Skeletal muscle tissue (tissue), 4 donors: ENCODE results near the gene SRSF9. TPM values are rescaled to one million over a fixed set of nuclear protein-coding genes. Genes with fewer than 3 reads are reported as not detected.

Experiments used
- H3K27ac ChIP-seq: one replicate; pipeline ENCODE4 v1.7.0; 2013; ENCODE audit warnings: mild to moderate bottlenecking, low read depth, low read length, inconsistent platforms
- H3K27me3 ChIP-seq, 3 donors: one replicate each; pipeline ENCODE4 v1.7.0; 2013; ENCODE audit warnings: low read length in 3 of 3; ENCODE audit not compliant: control insufficient read depth in 3 of 3, insufficient read depth in 3 of 3
- H3K36me3 ChIP-seq, 3 donors: one replicate each; pipeline ENCODE4 v1.7.0; 2013; ENCODE audit warnings: low read length in 3 of 3; ENCODE audit not compliant: control insufficient read depth in 3 of 3, insufficient read depth in 3 of 3
- H3K4me1 ChIP-seq, 3 donors: one replicate each; pipeline ENCODE4 v1.7.0; 2013; ENCODE audit warnings: low read length in 3 of 3, mild to moderate bottlenecking in 3 of 3; ENCODE audit not compliant: control insufficient read depth in 3 of 3, insufficient read depth in 3 of 3
- H3K4me3 ChIP-seq, 3 donors: one replicate each; pipeline ENCODE4 v1.7.0; 2013; ENCODE audit warnings: low read length in 3 of 3
- H3K9ac ChIP-seq, 3 donors: one replicate each; pipeline ENCODE4 v1.7.0; 2013; ENCODE audit warnings: low read length in 3 of 3, mild to moderate bottlenecking in 3 of 3, moderate library complexity in 2 of 3, low read depth in 1 of 3
- H3K9me3 ChIP-seq, 3 donors: one replicate each; pipeline ENCODE4 v1.7.0; 2013; ENCODE audit warnings: low read length in 3 of 3; ENCODE audit not compliant: control insufficient read depth in 3 of 3
- total RNA-seq: library from RNA; depleted of rRNA; stranded (reverse); fragments of >200 nt; gene quantifications from one replicate; pipeline ENCODE4 v1.2.3, GENCODE V29; 2014
- donor health status: Osteomylitis.

Gene SRSF9
- total RNA-seq, 1 donor from 2014 or later = 79.9 TPM

DNA sequence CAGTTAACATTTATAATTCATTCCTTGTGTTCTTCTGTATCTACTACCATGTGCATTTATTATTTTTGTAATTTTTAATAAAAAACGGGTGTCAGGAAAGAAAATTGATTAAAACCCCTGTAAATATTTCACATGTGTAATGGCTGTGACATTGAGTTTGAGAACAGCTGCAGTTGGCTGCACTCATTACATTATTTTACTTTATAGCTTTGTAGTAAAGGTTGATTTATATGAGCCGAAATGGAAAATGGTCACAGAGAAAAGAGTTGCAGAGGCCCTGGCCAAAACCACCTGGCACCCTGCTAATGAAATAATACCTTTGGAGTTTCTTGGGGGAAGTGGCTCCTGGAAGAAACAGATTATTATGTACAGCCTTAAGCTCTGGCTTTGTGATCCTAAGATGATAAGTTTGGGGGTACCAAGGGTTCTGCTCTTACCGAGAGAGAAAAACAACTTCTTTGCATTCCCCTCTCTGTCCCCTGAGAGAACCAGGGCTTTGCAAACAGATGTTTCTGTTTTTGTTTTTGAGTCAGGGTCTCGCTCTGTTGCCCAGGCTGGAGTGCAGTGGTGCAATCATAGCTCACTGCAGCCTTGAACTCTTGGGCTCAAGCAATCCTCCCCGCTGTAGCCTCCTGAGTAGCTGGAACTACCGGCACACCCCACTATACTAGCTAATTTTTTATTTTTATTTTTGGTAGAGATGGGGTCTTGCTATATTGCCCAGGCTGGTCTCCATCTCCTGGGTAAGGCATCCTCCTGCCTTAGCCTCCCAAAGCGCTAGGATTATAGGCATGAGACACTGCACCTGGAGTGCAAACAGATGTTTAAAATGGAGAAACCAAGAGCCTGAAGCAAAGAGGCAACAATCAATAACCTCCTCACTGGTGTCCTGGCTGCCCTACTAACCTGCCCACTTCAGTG, 16.7 kb upstream of the SRSF9 start:
- no peak overlapping the region for H3K27ac ChIP-seq
- H3K27me3 ChIP-seq = no peaks in the 10 kb centered on the region
- peaks cover 0 to 5% (median 2%) of the 10 kb centered on the region in 3 donors for H3K4me1 ChIP-seq
- H3K9me3 ChIP-seq = no peaks in the 10 kb centered on the region
- H3K9ac ChIP-seq = no peak overlapping the region
- H3K4me3 ChIP-seq = no peak overlapping the region
- H3K36me3 ChIP-seq = peaks cover 0 to 18% (median 3%) of the 10 kb centered on the region in 3 donors

DNA sequence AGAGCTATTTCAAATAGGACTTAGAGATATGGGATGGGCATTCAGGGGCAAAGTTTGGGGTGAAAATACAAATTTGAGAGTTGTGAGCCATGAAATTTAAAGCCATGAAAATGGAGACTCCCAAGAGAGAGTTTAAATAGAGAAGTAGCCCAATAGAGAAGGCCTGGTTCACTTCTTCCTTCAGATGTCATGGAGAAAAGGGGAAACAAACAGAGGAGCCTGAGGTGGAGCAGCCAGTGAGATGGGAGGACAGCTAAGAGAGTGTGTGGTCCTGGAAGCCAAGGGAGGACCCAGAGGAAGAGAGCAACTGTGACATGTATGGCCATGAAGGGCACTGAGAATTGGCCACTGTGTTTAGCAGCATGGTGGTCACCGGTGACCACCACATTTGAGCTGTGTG, 14.1 kb upstream of the SRSF9 start:
- H3K4me3 ChIP-seq = no peak overlapping the region
- H3K9me3 ChIP-seq = no peaks in the 10 kb centered on the region
- no peaks in the 10 kb centered on the region for H3K4me1 ChIP-seq
- H3K36me3 ChIP-seq = peaks cover 0 to 9% (median 0%) of the 10 kb centered on the region in 3 donors
- no peaks in the 10 kb centered on the region for H3K27me3 ChIP-seq
- H3K27ac ChIP-seq = no peak overlapping the region
- no peak overlapping the region for H3K9ac ChIP-seq

DNA sequence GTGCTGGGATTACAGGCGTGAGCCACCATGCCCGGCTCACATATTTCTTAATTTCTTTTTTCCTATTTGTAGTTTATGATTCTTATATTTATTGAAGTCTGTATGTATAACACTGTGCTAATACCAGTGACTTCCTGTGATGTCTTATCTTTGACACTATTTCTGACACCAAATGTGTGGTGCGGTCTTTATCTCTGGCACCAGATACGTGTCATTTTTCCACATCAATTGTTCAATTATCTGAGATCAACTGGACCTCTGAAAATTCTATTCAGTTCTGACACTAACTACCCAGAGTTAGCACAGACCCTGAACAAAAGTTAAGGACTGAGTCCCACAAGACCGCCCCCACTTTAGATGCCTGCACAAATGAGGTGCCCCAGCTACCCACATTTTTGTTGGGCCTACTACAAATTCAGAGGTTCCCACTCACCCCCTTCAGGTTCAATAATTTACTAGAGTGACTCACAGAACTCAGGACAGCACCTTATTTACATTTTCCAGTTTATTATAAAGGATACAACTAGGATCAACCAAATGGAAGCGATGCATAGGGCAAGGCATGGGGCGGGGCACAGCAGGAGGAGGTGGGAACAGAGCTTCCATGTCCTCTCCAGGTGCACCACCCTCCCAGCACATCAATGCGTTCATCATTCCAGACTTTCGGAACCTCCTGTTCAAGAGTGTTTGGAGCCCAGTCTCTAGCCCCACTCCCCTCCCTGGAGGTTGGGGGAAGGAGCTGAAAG, 11.6 kb upstream of the SRSF9 start:
- Histone ChIP-seq H3K4me3 (no peak overlapping the region), H3K9ac (no peak overlapping the region), H3K36me3 (peaks cover 0 to 4% (median 0%) of the 10 kb centered on the region in 3 donors), H3K9me3 (no peaks in the 10 kb centered on the region), H3K27me3 (no peaks in the 10 kb centered on the region), H3K4me1 (no peaks in the 10 kb centered on the region), H3K27ac (no peak overlapping the region)

DNA sequence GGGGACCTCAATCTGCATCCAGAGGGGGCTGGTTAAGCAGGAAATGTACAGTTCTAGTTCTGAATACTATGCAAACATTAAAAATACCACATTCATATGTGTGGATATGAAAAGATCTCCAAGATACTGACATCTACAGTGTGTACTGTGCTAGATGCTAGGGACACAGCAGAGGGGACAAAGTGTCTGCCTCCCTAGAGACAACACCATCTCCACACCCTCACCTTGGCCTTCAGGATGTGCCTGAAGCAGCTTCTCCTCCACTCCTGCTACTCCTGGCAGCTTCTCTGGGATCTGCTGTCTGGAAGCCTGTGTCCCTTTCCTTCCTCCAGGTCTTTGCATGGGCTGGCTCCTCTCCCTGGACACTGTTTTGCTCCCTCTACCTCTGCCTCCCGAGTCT, 10.7 kb upstream of the SRSF9 start:
- no peaks in the 10 kb centered on the region for H3K4me1 ChIP-seq
- H3K9me3 ChIP-seq = no peaks in the 10 kb centered on the region
- H3K27ac ChIP-seq = no peak overlapping the region
- peaks cover 0 to 4% (median 0%) of the 10 kb centered on the region in 3 donors for H3K36me3 ChIP-seq
- H3K27me3 ChIP-seq = no peaks in the 10 kb centered on the region
- no peak overlapping the region for H3K9ac ChIP-seq
- no peak overlapping the region for H3K4me3 ChIP-seq

DNA sequence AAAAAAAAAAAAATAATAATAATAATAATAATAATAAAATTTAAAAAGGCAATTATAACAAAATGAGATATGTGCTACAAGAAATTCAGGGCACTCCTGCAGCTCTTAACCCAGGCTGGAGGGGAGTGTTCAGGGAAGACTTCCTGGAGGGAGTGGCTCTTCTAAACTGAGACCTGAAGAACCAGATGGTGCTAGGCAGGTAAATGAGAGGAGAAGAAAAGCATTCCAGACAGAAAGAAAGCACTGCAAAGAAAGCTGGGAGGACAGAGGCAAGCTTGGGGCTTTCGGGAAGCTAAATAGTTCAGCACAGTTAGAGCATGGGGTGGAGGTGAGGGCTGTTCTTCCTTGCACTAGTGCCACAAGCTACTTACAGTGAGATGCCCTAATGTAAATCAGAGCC, 9.9 kb upstream of the SRSF9 start:
- H3K27me3 ChIP-seq = no peaks in the 10 kb centered on the region
- H3K36me3 ChIP-seq = peaks cover 0 to 4% (median 0%) of the 10 kb centered on the region in 3 donors
- H3K4me1 ChIP-seq = no peaks in the 10 kb centered on the region
- H3K27ac ChIP-seq = no peak overlapping the region
- H3K9ac ChIP-seq = no peak overlapping the region
- no peaks in the 10 kb centered on the region for H3K9me3 ChIP-seq
- H3K4me3 ChIP-seq = no peak overlapping the region

DNA sequence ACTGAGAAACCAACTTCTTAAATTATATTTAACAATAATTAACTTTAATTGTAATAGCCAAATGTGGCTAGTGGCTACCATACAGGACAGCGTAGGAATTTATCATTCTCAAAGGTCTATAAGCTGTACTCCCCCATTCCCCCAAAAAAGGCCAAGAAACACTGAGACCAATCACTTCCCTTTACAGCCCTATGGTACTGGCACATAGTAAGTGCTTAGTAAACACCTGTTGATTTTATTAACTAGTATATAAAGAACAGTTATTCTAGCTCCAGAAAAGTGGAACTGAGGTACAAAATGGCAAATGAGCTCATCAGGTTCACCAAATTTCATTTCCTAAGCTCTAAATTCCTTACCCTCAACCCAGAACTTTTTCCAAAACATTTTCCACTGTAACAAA, 6.1 kb upstream of the SRSF9 start:
- Histone ChIP-seq H3K9me3 (no peaks in the 10 kb centered on the region), H3K9ac (no peak overlapping the region), H3K4me3 (no peak overlapping the region), H3K27ac (no peak overlapping the region), H3K27me3 (no peaks in the 10 kb centered on the region), H3K36me3 (no peaks in the 10 kb centered on the region), H3K4me1 (no peaks in the 10 kb centered on the region)

DNA sequence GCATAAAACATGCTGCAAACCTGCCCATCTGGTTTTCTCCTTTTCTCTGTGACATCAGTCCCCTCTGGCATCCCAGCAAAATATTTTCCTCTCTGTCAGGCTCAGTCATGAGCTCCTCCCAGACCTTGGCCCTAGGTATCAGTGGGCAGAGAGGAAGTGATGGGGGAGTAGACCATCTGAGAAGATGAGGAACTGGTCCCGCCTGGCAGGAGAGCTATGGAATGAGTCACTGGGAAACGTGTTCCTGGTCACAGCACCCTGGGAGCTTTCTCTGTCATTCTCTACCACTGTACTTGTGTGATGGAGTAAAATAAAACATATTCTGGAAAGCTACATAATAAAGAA, 5.0 kb upstream of the SRSF9 start:
- no peaks in the 10 kb centered on the region for H3K36me3 ChIP-seq
- H3K4me3 ChIP-seq = no peak overlapping the region
- peaks cover 5 to 6% (median 6%) of the 10 kb centered on the region in 3 donors for H3K4me1 ChIP-seq
- H3K9me3 ChIP-seq = no peaks in the 10 kb centered on the region
- H3K27me3 ChIP-seq = no peaks in the 10 kb centered on the region
- no peak overlapping the region for H3K27ac ChIP-seq
- H3K9ac ChIP-seq = no peak overlapping the region

DNA sequence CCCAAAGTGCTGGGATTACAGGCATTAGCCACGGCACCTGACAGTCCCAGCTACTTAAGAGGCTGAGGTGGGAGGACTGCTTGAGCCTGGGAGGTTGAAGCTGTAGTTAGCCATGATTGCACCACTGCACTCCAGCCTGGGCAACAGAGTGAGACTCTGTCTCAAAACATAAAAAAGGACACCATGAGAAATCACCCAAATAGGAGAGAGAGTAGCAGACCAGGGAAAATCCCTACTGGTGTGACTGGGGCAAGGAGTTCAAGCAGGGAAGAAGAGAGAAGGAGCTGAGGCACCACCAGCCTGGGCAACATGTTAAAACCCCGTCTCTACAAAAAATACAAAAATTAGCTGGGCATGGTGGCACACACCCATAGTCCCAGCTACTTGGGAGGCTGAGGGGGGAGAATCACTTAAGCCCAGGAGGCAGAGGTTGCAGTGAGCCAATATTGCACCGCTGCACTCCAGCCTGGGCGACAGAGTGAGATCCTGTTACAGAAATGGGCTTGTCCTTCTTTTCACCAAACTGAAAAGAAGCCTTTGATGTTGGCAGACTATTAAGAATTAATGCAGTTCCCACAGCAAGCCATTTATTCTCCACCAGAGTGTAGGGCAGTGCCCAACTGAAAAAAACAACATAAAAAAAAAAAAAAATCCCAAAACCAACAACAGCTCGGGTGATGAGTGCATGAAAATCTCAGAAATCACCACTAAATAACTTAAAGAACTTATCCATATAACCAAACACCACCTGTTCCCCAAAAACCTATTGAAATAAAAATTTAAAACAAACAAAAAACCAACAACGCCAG, 4.5 kb upstream of the SRSF9 start:
- Histone ChIP-seq H3K36me3 (no peaks in the 10 kb centered on the region), H3K9me3 (no peaks in the 10 kb centered on the region), H3K27me3 (no peaks in the 10 kb centered on the region), H3K4me3 (no peak overlapping the region), H3K9ac (no peak overlapping the region), H3K4me1 (peaks cover 5 to 6% (median 6%) of the 10 kb centered on the region in 3 donors), H3K27ac (no peak overlapping the region)

DNA sequence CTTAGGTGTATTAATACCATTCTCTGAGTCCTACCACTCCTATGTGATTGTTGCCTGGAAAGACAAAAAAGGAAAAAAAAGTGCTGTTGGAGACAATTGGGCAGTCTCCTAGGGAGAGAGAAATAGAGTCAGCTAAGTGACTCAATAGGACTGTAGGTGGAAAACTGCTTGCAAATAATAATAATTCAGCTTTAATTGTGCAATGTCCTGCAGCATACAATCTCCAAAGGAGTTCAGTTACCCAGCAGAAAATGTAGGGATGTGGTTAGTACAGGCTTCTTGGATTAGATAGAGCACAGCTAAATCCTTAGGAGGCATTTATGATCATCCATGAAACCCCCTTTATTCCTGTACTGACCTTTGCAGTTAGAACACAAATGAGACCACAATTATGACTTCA, 3.0 kb upstream of the SRSF9 start:
- Histone ChIP-seq H3K9ac (no peak overlapping the region), H3K27ac (no peak overlapping the region), H3K36me3 (no peaks in the 10 kb centered on the region), H3K4me3 (no peak overlapping the region), H3K4me1 (peaks cover 13 to 18% (median 15%) of the 10 kb centered on the region in 3 donors), H3K9me3 (no peaks in the 10 kb centered on the region), H3K27me3 (no peaks in the 10 kb centered on the region)
